Vagina (tissue), 2 donors: ENCODE data around the gene WWOX.

ENCODE experiments used
- CTCF ChIP-seq, 3 experiments: fragments of 450-650 bp in 2 of 3; fragments of 200-600 bp in 1 of 3; sonication (generic) in 1 of 3; IDR thresholded peaks; one replicate each; pipeline ENCODE4 v1.5.1; 2017 to 2019; ENCODE audit warnings: antibody characterized with exemption in 3 of 3, mild to moderate bottlenecking in 2 of 3, moderate library complexity in 2 of 3
- POLR2A ChIP-seq, 2 donors: fragments of 450-650 bp; IDR thresholded peaks; one replicate each; pipeline ENCODE4 v1.6.1; 2017; ENCODE audit warnings: antibody characterized with exemption in 2 of 2, mild to moderate bottlenecking in 2 of 2, moderate library complexity in 2 of 2
- POLR2AphosphoS5 ChIP-seq, 2 donors: sonication (generic); formaldehyde crosslinking; IDR thresholded peaks; one replicate each; pipeline ENCODE4 v1.9.0; 2017; ENCODE audit warnings: antibody characterized with exemption in 2 of 2, mild to moderate bottlenecking in 2 of 2, low read depth in 1 of 2; ENCODE audit not compliant: insufficient read depth in 1 of 2

DNA sequence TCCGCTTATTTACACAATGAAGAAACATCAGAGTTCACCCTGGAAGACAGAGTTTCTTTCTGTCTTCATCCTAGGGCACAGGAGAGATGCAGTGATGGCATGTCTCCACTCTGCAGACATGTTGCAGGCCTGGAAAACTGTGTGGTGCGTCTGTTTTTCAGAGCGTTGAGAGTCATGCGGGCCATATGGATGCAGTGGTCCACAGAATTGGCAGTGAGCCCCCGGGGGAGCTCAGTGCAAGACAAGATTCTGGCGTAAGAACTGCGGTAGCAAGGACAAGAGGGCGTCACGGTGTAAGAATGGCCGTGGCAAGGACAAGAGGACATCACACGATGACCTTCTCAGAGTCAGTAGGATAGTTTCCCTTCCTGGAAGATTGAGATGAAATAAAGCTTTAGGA is 847.1 kb downstream of the WWOX start:
- TF ChIP-seq CTCF (IDR thresholded peaks at IDR 0.05) (no peak), POLR2A (IDR thresholded peaks at IDR 0.05) (no peak), POLR2AphosphoS5 (IDR thresholded peaks at IDR 0.05; ENCODE audit: insufficient read depth in 1 of 2, low read depth in 1 of 2) (no peak)
